OCI-LY7 (cell line): ENCODE results near the gene AKAP7. TPM values are rescaled to one million over a fixed set of nuclear protein-coding genes. Genes with fewer than 3 reads are reported as not detected.
"Not testable (repeated sequence)": the region's sequence is repeated elsewhere in the genome, so short reads cannot be mapped to it uniquely, and the experiment has no call there.

Source experiments
- BruUV-seq: library from RNA; stranded (reverse); fragments of 400-500 nt; replicated peaks from 2 replicates; lab custom pipeline; 2021; lab: Mats Ljungman, UMichigan
- CTCF ChIA-PET: fragments of 300-600 bp; sonication (Branson Sonifier 250); formaldehyde crosslinking; loops from one replicate; lab custom pipeline; 2022; ENCODE audit warnings: antibody characterized with exemption; ENCODE audit not compliant: unreplicated experiment; lab: Charles Lee
- POLR2A ChIA-PET: fragments of 300-600 bp; sonication (Branson Sonifier 250); formaldehyde crosslinking; loops from one replicate; lab custom pipeline; 2022; ENCODE audit warnings: antibody characterized with exemption; lab: Charles Lee
- DNase-seq: peaks from one replicate; pipeline ENCODE4 v3.0.0-alpha.2; 2015; ENCODE audit warnings: low spot score
- H2AFZ ChIP-seq: fragments of 200-600 bp; sonication (generic), shearing (Covaris generic); 2 replicates; pipeline ENCODE4 v1.6.1; 2014; ENCODE audit warnings: mild to moderate bottlenecking, antibody characterized with exemption, low read length, moderate library complexity
- H3K27ac ChIP-seq: fragments of 200-600 bp; sonication (generic); 2 replicates; pipeline ENCODE4 v1.5.1; 2014; ENCODE audit warnings: mixed run types, low read depth, mild to moderate bottlenecking, moderate library complexity, low read length, inconsistent platforms; ENCODE audit not compliant: poor library complexity, severe bottlenecking
- H3K36me3 ChIP-seq: fragments of 200-600 bp; sonication (generic); 2 replicates; pipeline ENCODE4 v1.6.1; 2014; ENCODE audit warnings: mild to moderate bottlenecking, antibody characterized with exemption, low read length, moderate library complexity, mixed read lengths; ENCODE audit not compliant: insufficient read depth
- H3K4me1 ChIP-seq: fragments of 200-600 bp; sonication (generic); 2 replicates; pipeline ENCODE4 v1.5.1; 2014; ENCODE audit warnings: mild to moderate bottlenecking, low read length; ENCODE audit not compliant: insufficient read depth, poor library complexity, severe bottlenecking
- H3K4me2 ChIP-seq: fragments of 200-600 bp; sonication (generic); 2 replicates; pipeline ENCODE4 v1.6.1; 2014; ENCODE audit warnings: mild to moderate bottlenecking, low read length
- H3K4me3 ChIP-seq: fragments of 200-600 bp; sonication (generic); 2 replicates; pipeline ENCODE4 v1.5.1; 2014; ENCODE audit warnings: mild to moderate bottlenecking, low read depth, low read length; ENCODE audit not compliant: poor library complexity, severe bottlenecking
- H3K79me2 ChIP-seq: fragments of 200-600 bp; sonication (generic); 2 replicates; pipeline ENCODE4 v1.6.1; 2016; ENCODE audit warnings: low read depth, mild to moderate bottlenecking, low read length, moderate library complexity, mixed read lengths; ENCODE audit not compliant: insufficient read depth
- H3K9me2 ChIP-seq: fragments of 200-600 bp; sonication (generic); 2 replicates; pipeline ENCODE4 v1.6.1; 2016; ENCODE audit warnings: mild to moderate bottlenecking, low read length, mixed read lengths; ENCODE audit not compliant: insufficient read depth
- H3K9me3 ChIP-seq: fragments of 200-600 bp; sonication (generic); 2 replicates; pipeline ENCODE4 v1.6.1; 2014; ENCODE audit warnings: mild to moderate bottlenecking, mixed run types, low read length, mixed read lengths
- H4K20me1 ChIP-seq: fragments of 200-600 bp; sonication (generic); 2 replicates; pipeline ENCODE4 v1.6.1; 2014; ENCODE audit warnings: mild to moderate bottlenecking, antibody characterized with exemption, low read length, moderate library complexity, mixed read lengths; ENCODE audit not compliant: insufficient read depth
- CTCF ChIP-seq: fragments of 200-600 bp; sonication (generic); conservative IDR thresholded peaks from 2 replicates; pipeline ENCODE4 v1.5.1; 2014; ENCODE audit warnings: mild to moderate bottlenecking, antibody characterized with exemption, low read length, moderate library complexity, mixed read lengths
- EZH2phosphoT487 ChIP-seq: fragments of 200-600 bp; sonication (generic); IDR thresholded peaks from 2 replicates; pipeline ENCODE4 v1.6.1; 2018; ENCODE audit warnings: low read depth, borderline replicate concordance, mild to moderate bottlenecking, mixed run types, antibody characterized with exemption, low read length, moderate library complexity, mixed read lengths
- intact Hi-C: fragments of 100-400 bp; cut with micrococcal nuclease; formaldehyde crosslinking; loops from one replicate; pipeline ENCODE4 v1.10.0; 2022; ENCODE audit not compliant: unreplicated experiment
- total RNA-seq, 2 experiments: library from RNA; depleted of rRNA in 1 of 2; stranded (reverse); fragments of >200 nt in 1 of 2; shearing (Covaris generic) in 1 of 2; gene quantifications; 2 replicates each; pipeline ENCODE4 v1.2.3, GENCODE V29; 2014 to 2022

The AKAP7 gene
- total RNA-seq, 2 experiments from 2014 or later = 5.6 to 6.9 TPM

GRCh38 chr6:131317516-131317915, 182.2 kb downstream of the AKAP7 start:
- Histone ChIP-seq H3K4me2 (no peak overlapping the region), H3K4me3 (no peak overlapping the region), H4K20me1 (no peaks in the 10 kb centered on the region), H2AFZ (no peak overlapping the region), H3K79me2 (no peaks in the 10 kb centered on the region), H3K4me1 (no peaks in the 10 kb centered on the region), H3K27ac (no peak overlapping the region), H3K9me3 (peaks cover 12% of the 10 kb centered on the region; the same call in 1 of the 2 replicates), H3K36me3 (no peaks in the 10 kb centered on the region; the same call in 1 of the 2 replicates), H3K9me2 (peaks cover 5% of the 10 kb centered on the region; the same call in 1 of the 2 replicates)
- no peak for TF ChIP-seq EZH2phosphoT487
- TF ChIP-seq CTCF = no peak
- intact Hi-C loops = no loop called here
- no peak for DNase-seq
- no TSS peak for BruUV-seq
- CTCF ChIA-PET = no interaction called here
- POLR2A ChIA-PET = interaction anchor here (1.0 kb wide), 1 partner anchor 37 kb away, joined by 4 read pairs; no protein-coding TSS in a partner anchor

GRCh38 chr6:131321589-131321988, 186.3 kb downstream of the AKAP7 start:
- Histone ChIP-seq H4K20me1 (no peaks in the 10 kb centered on the region), H3K79me2 (no peaks in the 10 kb centered on the region), H3K9me3 (no peaks in the 10 kb centered on the region; the same call in 1 of the 2 replicates), H3K4me3 (no peak overlapping the region), H3K4me1 (no peaks in the 10 kb centered on the region), H3K4me2 (no peak overlapping the region), H3K9me2 (peaks cover 5% of the 10 kb centered on the region; the same call in 1 of the 2 replicates), H3K36me3 (no peaks in the 10 kb centered on the region), H2AFZ (no peak overlapping the region), H3K27ac (no peak overlapping the region)
- intact Hi-C loops = no loop called here
- POLR2A ChIA-PET = interaction anchor here (0.7 to 1.9 kb wide), 6 partner anchors 9 to 139 kb away, joined by 3 to 6 read pairs (median 4); no protein-coding TSS in a partner anchor
- BruUV-seq = no TSS peak
- TF ChIP-seq CTCF (no peak), EZH2phosphoT487 (no peak)
- DNase-seq = no peak
- CTCF ChIA-PET = no interaction called here

GRCh38 chr6:131322125-131322524, 186.9 kb downstream of the AKAP7 start:
- no peak overlapping the region for H3K27ac ChIP-seq
- BruUV-seq = no TSS peak
- H3K4me2 ChIP-seq = no peak overlapping the region
- no peaks in the 10 kb centered on the region for H3K4me1 ChIP-seq
- H4K20me1 ChIP-seq = no peaks in the 10 kb centered on the region
- no peaks in the 10 kb centered on the region for H3K79me2 ChIP-seq
- intact Hi-C loops = no loop called here
- ChIA-PET CTCF (no interaction called here), POLR2A (interaction anchor here (0.6 to 1.9 kb wide), 7 partner anchors 8 to 139 kb away, joined by 3 to 6 read pairs (median 4); no protein-coding TSS in a partner anchor)
- TF ChIP-seq EZH2phosphoT487 = no peak
- no peak for TF ChIP-seq CTCF
- H3K9me2 ChIP-seq = peaks cover 5% of the 10 kb centered on the region; the same call in 1 of the 2 replicates
- no peaks in the 10 kb centered on the region; the same call in 1 of the 2 replicates for H3K9me3 ChIP-seq
- no peak for DNase-seq
- H2AFZ ChIP-seq = no peak overlapping the region
- H3K36me3 ChIP-seq = no peaks in the 10 kb centered on the region
- H3K4me3 ChIP-seq = no peak overlapping the region

GRCh38 chr6:131325669-131326068, 190.4 kb downstream of the AKAP7 start:
- H3K27ac ChIP-seq, CTCF ChIA-PET, DNase-seq, H3K9me3 ChIP-seq, H3K4me1 ChIP-seq, H2AFZ ChIP-seq, POLR2A ChIA-PET, H3K4me3 ChIP-seq, H3K36me3 ChIP-seq, intact Hi-C loops, BruUV-seq, H4K20me1 ChIP-seq, H3K9me2 ChIP-seq, H3K4me2 ChIP-seq, H3K79me2 ChIP-seq: not testable (repeated sequence)
